ENCODE data around the gene CTSZ.

GRCh38 chr20:58950603-58951002 lies 56.5 kb downstream of the CTSZ start:
- no peak for TF ChIP-seq CTCF (IDR thresholded peaks at IDR 0.05; ENCODE audit: low read depth, low read length, missing input control)
- TF ChIP-seq SP1 (IDR thresholded peaks at IDR 0.05), result no peak
- TF ChIP-seq NR2F2 (IDR thresholded peaks at IDR 0.05), result no peak
- TF ChIP-seq RAD21 (IDR thresholded peaks at IDR 0.05), result no peak
- no peak for TF ChIP-seq ATF3 (IDR thresholded peaks at IDR 0.05)
- TF ChIP-seq MAX (IDR thresholded peaks at IDR 0.05), result no peak
- TF ChIP-seq TAF1 (conservative IDR thresholded peaks at IDR 0.05), result no peak
- TF ChIP-seq ZBTB33 (IDR thresholded peaks at IDR 0.05), result no peak
